Iris pigment epithelial cell (primary cell): ENCODE results near the gene ITGAX.
"Not testable (repeated sequence)": the region's sequence is repeated elsewhere in the genome, so short reads cannot be mapped to it uniquely, and the experiment has no call there.

Experiments
- DNase-seq: peaks from one replicate; pipeline ENCODE4 v3.0.0-alpha.2; 2011; ENCODE audit warnings: low read depth

Gene ITGAX

GRCh38 chr16:31410082-31410481 lies 55.1 kb downstream of the ITGAX start:
- no peak for DNase-seq

GRCh38 chr16:31411024-31411844 lies 56.3 kb downstream of the ITGAX start:
- no peak for DNase-seq

- DNase-seq: no peak
Measured at GRCh38 chr16:31412750-31413149, 57.8 kb downstream of the ITGAX start.

GRCh38 chr16:31413381-31413780 lies 58.4 kb downstream of the ITGAX start:
- DNase-seq: no peak

GRCh38 chr16:31413943-31414342 lies 59.0 kb downstream of the ITGAX start:
- no peak for DNase-seq

- no peak for DNase-seq
Measured at GRCh38 chr16:31414706-31415105, 59.7 kb downstream of the ITGAX start.

- DNase-seq: no peak
Measured at GRCh38 chr16:31416371-31416770, 61.4 kb downstream of the ITGAX start.

- not testable (repeated sequence) for DNase-seq
Measured at GRCh38 chr16:31417036-31417435, 62.1 kb downstream of the ITGAX start.

- DNase-seq: no peak
Measured at GRCh38 chr16:31417916-31418315, 62.9 kb downstream of the ITGAX start.

GRCh38 chr16:31420037-31420436 lies 65.1 kb downstream of the ITGAX start:
- no peak for DNase-seq

- DNase-seq: no peak
Measured at GRCh38 chr16:31421587-31421986, 66.6 kb downstream of the ITGAX start.

GRCh38 chr16:31423241-31423640 lies 68.3 kb downstream of the ITGAX start:
- no peak for DNase-seq

GRCh38 chr16:31423801-31424200 lies 68.8 kb downstream of the ITGAX start:
- no peak for DNase-seq

GRCh38 chr16:31427441-31428278 lies 72.7 kb downstream of the ITGAX start:
- no peak for DNase-seq

GRCh38 chr16:31428279-31428597 lies 73.3 kb downstream of the ITGAX start, which contains the start of gene COX6A2:
COX6A2 (minus strand) TSS chr16:31428360; CDS start chr16:31428325, 35 bp downstream.
- no peak for DNase-seq

- DNase-seq: no peak
Measured at GRCh38 chr16:31428638-31429247, 73.8 kb downstream of the ITGAX start.

- no peak for DNase-seq
Measured at GRCh38 chr16:31429314-31429713, 74.3 kb downstream of the ITGAX start.

GRCh38 chr16:31429796-31430195 lies 74.8 kb downstream of the ITGAX start:
- no peak for DNase-seq

GRCh38 chr16:31430380-31431052 lies 75.5 kb downstream of the ITGAX start:
- no peak for DNase-seq
